ENCODE results near the gene SMIM22.

GRCh38 chr16:4801962-4802658 lies 6.9 kb downstream of the SMIM22 start, which contains the start of gene ROGDI:
- TF ChIP-seq ZNF384 (IDR thresholded peaks at IDR 0.05) (no peak), SP1 (IDR thresholded peaks at IDR 0.05) (no peak)
